A673 (cell line): ENCODE results near the gene PVALB. TPM values are rescaled to one million over a fixed set of nuclear protein-coding genes. Genes with fewer than 3 reads are reported as not detected.

Source experiments
- BruUV-seq: library from RNA; stranded (reverse); fragments of 400-500 nt; replicated peaks from 2 replicates; lab custom pipeline; 2021; lab: Mats Ljungman, UMichigan
- CTCF ChIA-PET: fragments of 300-600 bp; sonication (Branson Sonifier 250); formaldehyde crosslinking; loops from one replicate; lab custom pipeline; 2022; ENCODE audit warnings: antibody characterized with exemption; lab: Charles Lee
- POLR2A ChIA-PET: fragments of 300-600 bp; sonication (Branson Sonifier 250); formaldehyde crosslinking; loops from one replicate; lab custom pipeline; 2022; ENCODE audit warnings: antibody characterized with exemption; ENCODE audit not compliant: low non-redundant PET; lab: Charles Lee
- DNase-seq: peaks from one replicate; pipeline ENCODE4 v3.0.0-alpha.2; 2015; ENCODE audit warnings: low spot score
- H3K27ac ChIP-seq: fragments of 200-600 bp; sonication (generic); 2 replicates; pipeline ENCODE4 v1.5.1; 2016; ENCODE audit warnings: mixed run types, low read depth, mild to moderate bottlenecking, mixed read lengths, antibody characterized with exemption, low read length; ENCODE audit not compliant: poor library complexity, severe bottlenecking
- H3K27me3 ChIP-seq: fragments of 200-600 bp; sonication (generic); replicated peaks from 2 replicates; pipeline ENCODE4 v1.6.1; 2017; ENCODE audit warnings: mixed run types, low read depth, mild to moderate bottlenecking, mixed read lengths, antibody characterized with exemption, low read length; ENCODE audit not compliant: insufficient read depth, poor library complexity
- H3K36me3 ChIP-seq: fragments of 200-600 bp; sonication (generic); 2 replicates; pipeline ENCODE4 v1.6.1; 2016; ENCODE audit warnings: mixed run types, mild to moderate bottlenecking, mixed read lengths, antibody characterized with exemption, low read length; ENCODE audit not compliant: insufficient read depth, poor library complexity, severe bottlenecking
- H3K4me1 ChIP-seq: fragments of 200-600 bp; sonication (generic); 2 replicates; pipeline ENCODE4 v1.6.1; 2017; ENCODE audit warnings: mixed run types, mild to moderate bottlenecking, mixed read lengths, antibody characterized with exemption, low read length; ENCODE audit not compliant: insufficient read depth, poor library complexity, severe bottlenecking
- H3K4me3 ChIP-seq: fragments of 200-600 bp; sonication (generic); 2 replicates; pipeline ENCODE4 v1.5.1; 2016; ENCODE audit warnings: low read depth, mixed run types, mild to moderate bottlenecking, mixed read lengths, low read length; ENCODE audit not compliant: poor library complexity, severe bottlenecking
- H3K9me3 ChIP-seq: fragments of 200-600 bp; sonication (generic); 2 replicates; pipeline ENCODE4 v1.6.1; 2016; ENCODE audit warnings: mixed run types, low read depth, mild to moderate bottlenecking, mixed read lengths, antibody characterized with exemption, low read length; ENCODE audit not compliant: poor library complexity, severe bottlenecking
- CTCF ChIP-seq: fragments of 300-800, 200-600 bp; sonication (generic); conservative IDR thresholded peaks from 2 replicates; pipeline ENCODE4 v1.5.1; 2017; ENCODE audit warnings: low read depth, mild to moderate bottlenecking, antibody characterized with exemption, low read length, moderate library complexity, mixed read lengths
- EZH2 ChIP-seq: fragments of 200-600 bp; sonication (generic); IDR thresholded peaks from 2 replicates; pipeline ENCODE4 v1.6.1; 2017; ENCODE audit warnings: borderline replicate concordance, low read depth, mild to moderate bottlenecking, mixed read lengths, antibody characterized with exemption, low read length; ENCODE audit not compliant: poor library complexity, severe bottlenecking
- intact Hi-C: fragments of 100-400 bp; cut with micrococcal nuclease; formaldehyde crosslinking; loops from one replicate; pipeline ENCODE4 v1.10.0; 2022; ENCODE audit not compliant: unreplicated experiment
- total RNA-seq: library from RNA; stranded (reverse); gene quantifications from 2 replicates; pipeline ENCODE4 v1.2.3, GENCODE V29; 2021

The PVALB gene
- total RNA-seq, 1 experiment from 2014 or later = not detected

- no peak for TF ChIP-seq EZH2
- TF ChIP-seq CTCF = no peak
- Histone ChIP-seq H3K27me3 (no peaks in the 10 kb centered on the region), H3K36me3 (no peaks in the 10 kb centered on the region), H3K4me3 (peak within 1 kb of the TSS; percentile 62), H3K27ac (peak within 1 kb of the TSS; percentile 24), H3K9me3 (no peaks in the 10 kb centered on the region), H3K4me1 (peaks cover 6% of the 10 kb centered on the region)
- POLR2A ChIA-PET = no interaction called here
- CTCF ChIA-PET = interaction anchor here (0.6 to 1.6 kb wide), 8 partner anchors 18 to 231 kb away, joined by 3 to 7 read pairs (median 4); no protein-coding TSS in a partner anchor
- intact Hi-C loops = loop anchor here (1.0 kb wide), 1 partner anchor 230 kb away; no protein-coding TSS in a partner anchor
- peak; percentile 100 for DNase-seq
- no TSS peak for BruUV-seq
Observed at GRCh38 chr22:36775964-36776669, 40.7 kb downstream of the PVALB start, which contains the start of gene IFT27. TSS of gene IFT27 (minus strand) at chr22:36776119. CDS start at chr22:36775707, 412 bp downstream.

DNA sequence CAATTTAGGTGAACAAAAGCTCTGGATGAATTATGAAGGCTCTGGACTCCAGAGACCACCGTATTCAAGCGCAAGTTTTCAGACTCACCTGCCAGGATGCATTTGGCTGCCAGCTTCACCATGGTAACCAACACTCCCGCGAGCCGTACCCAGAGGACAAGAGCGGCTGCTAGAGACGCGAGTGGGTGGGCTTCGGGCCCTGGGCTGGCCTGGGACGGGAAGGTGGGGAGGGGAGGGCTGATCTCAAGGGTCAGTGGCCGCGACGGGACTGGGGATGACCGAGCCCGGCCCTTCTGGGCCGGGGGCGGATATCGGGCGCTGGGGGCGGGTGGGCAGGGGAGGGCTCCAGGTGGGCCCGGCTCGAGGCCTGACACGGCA lies 41.3 kb downstream of the PVALB start:
- no peak for TF ChIP-seq CTCF
- TF ChIP-seq EZH2 = no peak
- CTCF ChIA-PET = interaction anchor here (0.6 to 1.6 kb wide), 6 partner anchors 18 to 229 kb away, joined by 3 to 7 read pairs (median 5); no protein-coding TSS in a partner anchor
- Histone ChIP-seq H3K36me3 (no peaks in the 10 kb centered on the region), H3K4me1 (peaks cover 6% of the 10 kb centered on the region), H3K27ac (peak overlapping the region; percentile 24), H3K27me3 (no peaks in the 10 kb centered on the region), H3K9me3 (no peaks in the 10 kb centered on the region), H3K4me3 (peak overlapping the region; percentile 62)
- DNase-seq = peak; percentile 12
- POLR2A ChIA-PET = no interaction called here
- BruUV-seq = no TSS peak
- intact Hi-C loops = loop anchor here (1.0 kb wide), 1 partner anchor 229 kb away; no protein-coding TSS in a partner anchor

DNA sequence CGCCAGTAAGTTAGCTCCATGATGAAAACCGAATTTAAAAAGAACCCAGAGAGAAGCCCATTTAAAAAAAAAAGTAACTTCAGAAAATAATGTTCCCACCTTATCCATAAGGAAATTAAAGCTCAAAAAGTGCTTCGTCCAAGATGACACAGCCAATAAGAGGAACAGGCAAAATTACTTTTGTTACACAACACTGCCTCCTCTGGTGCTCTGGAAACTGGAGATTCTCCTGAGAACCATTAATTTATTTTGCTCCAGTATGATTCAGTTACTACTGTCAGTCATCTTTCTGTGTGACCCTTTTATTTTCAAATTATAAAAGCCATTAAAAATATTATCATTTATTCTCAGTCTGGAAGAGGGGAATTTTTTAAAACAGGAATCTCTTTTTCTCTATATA lies 42.9 kb downstream of the PVALB start:
- Histone ChIP-seq H3K27ac (no peak overlapping the region), H3K4me3 (no peak overlapping the region), H3K4me1 (peaks cover 6% of the 10 kb centered on the region), H3K9me3 (no peaks in the 10 kb centered on the region), H3K36me3 (no peaks in the 10 kb centered on the region), H3K27me3 (no peaks in the 10 kb centered on the region)
- TF ChIP-seq CTCF (peak; percentile 59), EZH2 (no peak)
- intact Hi-C loops = no loop called here
- POLR2A ChIA-PET = interaction anchor here (0.6 to 0.7 kb wide), 2 partner anchors 18 to 197 kb away, joined by 4 read pairs; no protein-coding TSS in a partner anchor
- peak; percentile 45 for DNase-seq
- BruUV-seq = no TSS peak
- CTCF ChIA-PET = interaction anchor here (0.6 to 1.4 kb wide), 7 partner anchors 14 to 1388 kb away, joined by 3 to 6 read pairs (median 3); no protein-coding TSS in a partner anchor
